ENCODE measurements around the gene UBE2O.

DNA sequence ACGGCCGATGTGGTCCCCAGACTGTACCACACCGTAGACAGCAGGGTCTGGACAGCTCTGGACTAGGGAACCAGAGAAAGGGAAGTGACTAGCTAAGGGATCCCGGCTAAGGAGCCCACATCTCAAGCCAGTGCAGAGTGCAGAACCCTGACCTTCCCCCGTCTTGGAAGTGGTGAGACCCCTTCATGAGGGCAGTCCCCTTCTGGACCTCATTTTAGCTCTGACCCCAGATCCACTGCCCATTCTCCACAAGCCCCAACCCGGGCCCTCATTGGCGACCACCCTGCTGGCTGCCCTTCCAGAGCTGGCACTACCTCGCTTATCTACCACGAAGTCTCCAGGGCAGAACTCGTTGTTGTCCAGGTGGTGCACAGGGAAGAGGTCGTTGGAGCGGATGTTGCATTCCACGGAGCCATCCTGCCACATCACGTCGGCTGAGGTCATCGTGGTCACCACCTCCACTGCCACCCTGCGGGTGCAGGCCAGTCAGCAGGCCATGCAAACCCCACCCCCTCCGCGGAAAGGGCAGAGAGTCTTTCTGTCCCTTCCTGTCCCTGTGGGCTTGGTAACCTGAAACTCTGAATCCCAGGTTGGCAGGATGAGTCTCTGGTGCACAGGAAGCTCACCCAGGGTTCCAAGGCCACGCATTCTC is 54.3 kb downstream of the UBE2O start:
- TF ChIP-seq GATA3 (IDR thresholded peaks at IDR 0.05; ENCODE audit: low read depth, low read length) (no peak), GATA2 (IDR thresholded peaks at IDR 0.05; ENCODE audit: low read depth, low read length) (no peak)
